Activated T-cell treated with anti-CD3 and anti-CD28 coated beads, Interleukin-2, amount 50 U/mL, for 4 hours (primary cell): ENCODE measurements around the gene ZNF213. TPM values are rescaled to one million over a fixed set of nuclear protein-coding genes. Genes with fewer than 3 reads are reported as not detected.
A peak's percentile ranks its signal among the peaks of the same experiment; 100 is the strongest.

Experiments
- ATAC-seq, 2 donors: fragments of 200-7000 bp; cut with Tn5 transposase; one replicate each; pipeline ENCODE4 v1.10.0; 2021
- DNase-seq: peaks from one replicate; pipeline ENCODE4 v3.0.0-alpha.2; 2020
- H3K27me3 Mint-ChIP-seq: one replicate; pipeline ENCODE4 v1.8.0; 2021; ENCODE audit warnings: low read depth, mixed read lengths
- H3K36me3 Mint-ChIP-seq: one replicate; pipeline ENCODE4 v1.8.0; 2022; ENCODE audit warnings: mixed read lengths; ENCODE audit not compliant: insufficient read depth
- H3K4me1 Mint-ChIP-seq: one replicate; pipeline ENCODE4 v1.8.0; 2021; ENCODE audit warnings: low read depth, mixed read lengths
- H3K4me3 Mint-ChIP-seq: one replicate; pipeline ENCODE4 v1.8.0; 2021; ENCODE audit warnings: mild to moderate bottlenecking, moderate library complexity, mixed read lengths
- H3K9me3 Mint-ChIP-seq: one replicate; pipeline ENCODE4 v1.8.0; 2021; ENCODE audit warnings: mixed read lengths
- total RNA-seq, 3 donors: library from RNA; stranded (reverse); gene quantifications; one replicate each; pipeline ENCODE4 v1.2.1, GENCODE V29; 2021

ZNF213 gene
- total RNA-seq, 3 donors from 2014 or later: 9.8 to 12.0 (median 9.9) TPM

DNA sequence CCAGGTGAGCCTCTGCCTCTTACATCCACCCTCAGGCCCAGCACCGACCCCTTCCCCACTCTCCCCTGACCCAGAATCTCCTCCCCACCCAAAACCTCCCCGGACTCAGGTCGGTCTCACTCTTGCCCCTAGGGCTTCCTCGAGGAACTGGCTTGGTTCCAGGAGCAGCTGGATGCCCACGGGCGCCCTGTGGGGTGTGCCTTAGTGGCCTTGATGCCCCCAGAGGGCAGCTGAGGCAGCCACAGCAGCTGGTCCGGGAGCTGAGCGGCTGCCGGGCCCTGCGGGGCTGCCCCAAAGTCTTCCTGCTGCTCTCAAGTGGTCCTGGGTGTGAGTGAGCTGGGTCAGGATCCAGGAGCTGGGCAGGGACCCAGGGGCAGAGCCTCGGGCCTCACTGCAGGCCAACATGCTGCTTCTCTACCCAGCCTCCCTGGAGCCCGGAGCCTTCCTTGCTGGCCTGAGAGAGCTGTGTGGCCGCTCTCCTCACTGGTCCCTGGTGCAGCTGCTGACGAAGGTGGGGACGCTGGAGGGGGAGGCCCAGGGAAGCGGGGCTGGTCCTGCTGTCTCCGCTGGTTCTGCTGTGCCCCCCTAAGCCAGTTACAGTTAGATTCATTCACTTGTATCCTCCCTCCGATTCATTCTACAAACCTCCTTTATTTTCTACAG is 9.6 kb downstream of the ZNF213 start:
- no peaks in the 10 kb centered on the region for H3K9me3 Mint-ChIP-seq
- H3K4me3 Mint-ChIP-seq: no peak overlapping the region
- H3K27me3 Mint-ChIP-seq: no peaks in the 10 kb centered on the region
- peaks cover 2% of the 10 kb centered on the region for H3K4me1 Mint-ChIP-seq
- no peak for DNase-seq
- ATAC-seq: no peak
- peaks cover 8% of the 10 kb centered on the region for H3K36me3 Mint-ChIP-seq

DNA sequence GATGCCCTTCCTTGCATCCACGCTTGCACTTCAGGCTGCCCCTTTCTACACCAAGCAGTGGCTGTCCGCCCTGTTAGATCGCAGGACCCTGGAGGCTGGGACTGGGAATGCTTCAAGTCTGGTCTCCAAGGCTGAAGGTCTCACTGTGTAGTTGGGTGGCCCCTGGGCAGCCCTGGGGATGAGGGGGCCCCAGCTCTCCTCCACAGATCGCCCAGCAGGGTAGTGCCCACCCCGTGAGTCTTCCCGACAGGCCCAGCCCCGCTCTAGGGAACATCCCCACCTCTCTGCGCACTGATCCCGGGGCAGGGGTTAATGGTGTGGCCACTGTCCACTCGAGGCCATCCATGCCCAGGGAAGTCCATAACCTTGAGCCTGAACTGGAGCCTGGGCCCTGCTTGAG is 10.3 kb downstream of the ZNF213 start:
- peaks cover 8% of the 10 kb centered on the region for H3K36me3 Mint-ChIP-seq
- peaks cover 5% of the 10 kb centered on the region for H3K4me1 Mint-ChIP-seq
- no peaks in the 10 kb centered on the region for H3K9me3 Mint-ChIP-seq
- H3K27me3 Mint-ChIP-seq: no peaks in the 10 kb centered on the region
- ATAC-seq (no peak), DNase-seq (no peak)
- no peak overlapping the region for H3K4me3 Mint-ChIP-seq

DNA sequence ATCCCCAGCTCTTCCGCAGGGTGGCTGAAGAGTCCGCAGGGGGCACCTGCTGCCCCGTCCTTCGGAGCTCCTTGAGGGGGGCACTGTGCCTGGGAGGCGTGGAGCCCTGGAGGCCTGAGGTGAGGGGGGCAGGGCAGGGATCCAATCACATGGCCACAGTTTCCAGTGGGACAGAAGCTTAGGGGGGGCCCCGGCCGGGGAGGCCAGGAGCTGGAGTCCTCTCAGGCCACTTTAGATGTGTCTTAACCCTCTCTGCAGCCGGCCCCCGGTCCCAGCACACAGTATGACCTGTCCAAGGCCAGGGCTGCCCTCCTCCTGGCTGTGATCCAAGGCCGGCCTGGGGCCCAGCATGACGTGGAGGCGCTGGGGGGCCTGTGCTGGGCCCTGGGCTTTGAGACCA is 10.8 kb downstream of the ZNF213 start:
- Mint-ChIP-seq H3K36me3 (peaks cover 8% of the 10 kb centered on the region), H3K4me1 (peaks cover 7% of the 10 kb centered on the region), H3K4me3 (no peak overlapping the region), H3K9me3 (no peaks in the 10 kb centered on the region), H3K27me3 (no peaks in the 10 kb centered on the region)
- ATAC-seq: no peak
- DNase-seq: no peak

DNA sequence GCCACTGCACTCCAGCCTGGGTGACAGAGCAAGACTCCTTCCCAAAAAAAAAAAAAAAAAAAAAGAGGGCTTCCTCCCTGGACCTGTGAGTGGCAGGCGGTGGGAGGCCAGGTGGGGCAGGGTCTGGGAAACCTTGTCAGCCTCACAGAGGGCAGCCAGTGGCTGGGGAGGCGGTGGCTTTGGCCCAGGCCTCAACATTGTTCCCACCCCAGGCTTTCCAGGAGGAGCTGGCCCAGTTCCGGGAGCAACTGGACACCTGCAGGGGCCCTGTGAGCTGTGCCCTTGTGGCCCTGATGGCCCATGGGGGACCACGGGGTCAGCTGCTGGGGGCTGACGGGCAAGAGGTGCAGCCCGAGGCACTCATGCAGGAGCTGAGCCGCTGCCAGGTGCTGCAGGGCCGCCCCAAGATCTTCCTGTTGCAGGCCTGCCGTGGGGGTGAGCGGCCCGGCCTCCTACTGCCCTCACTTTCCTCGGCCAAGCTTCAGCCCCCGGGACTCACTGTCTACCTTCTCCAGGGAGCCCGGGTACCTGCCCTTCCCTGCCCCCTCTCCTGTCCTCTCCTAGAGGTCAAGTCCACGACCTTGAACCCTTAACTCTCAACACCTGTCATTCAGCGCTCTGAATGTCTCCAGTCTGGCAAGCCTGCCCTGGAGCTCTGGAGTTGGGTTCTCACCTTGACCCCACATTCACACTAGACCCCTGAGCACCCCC is 12.4 kb downstream of the ZNF213 start:
- no peaks in the 10 kb centered on the region for H3K9me3 Mint-ChIP-seq
- no peaks in the 10 kb centered on the region for H3K27me3 Mint-ChIP-seq
- peaks cover 15% of the 10 kb centered on the region for H3K4me1 Mint-ChIP-seq
- DNase-seq (no peak), ATAC-seq (no peak)
- no peak overlapping the region for H3K4me3 Mint-ChIP-seq
- peaks cover 4% of the 10 kb centered on the region for H3K36me3 Mint-ChIP-seq

DNA sequence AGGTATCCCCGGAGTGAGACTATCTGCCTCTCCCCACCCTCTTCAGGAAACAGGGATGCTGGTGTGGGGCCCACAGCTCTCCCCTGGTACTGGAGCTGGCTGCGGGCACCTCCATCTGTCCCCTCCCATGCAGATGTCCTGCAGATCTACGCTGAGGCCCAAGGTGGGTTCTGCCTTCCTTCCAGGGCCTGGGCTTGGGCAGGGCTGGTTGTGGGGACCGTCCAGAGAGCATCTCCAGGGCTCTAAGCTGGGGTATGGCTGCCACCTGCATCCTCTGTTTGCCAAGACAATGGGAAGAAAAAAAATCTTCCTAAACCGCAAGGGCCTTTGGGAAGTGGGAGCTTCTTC is 12.9 kb downstream of the ZNF213 start:
- H3K4me3 Mint-ChIP-seq: no peak overlapping the region
- DNase-seq (no peak), ATAC-seq (no peak)
- peaks cover 21% of the 10 kb centered on the region for H3K4me1 Mint-ChIP-seq
- peaks cover 5% of the 10 kb centered on the region for H3K9me3 Mint-ChIP-seq
- no peaks in the 10 kb centered on the region for H3K36me3 Mint-ChIP-seq
- H3K27me3 Mint-ChIP-seq: peaks cover 5% of the 10 kb centered on the region

DNA sequence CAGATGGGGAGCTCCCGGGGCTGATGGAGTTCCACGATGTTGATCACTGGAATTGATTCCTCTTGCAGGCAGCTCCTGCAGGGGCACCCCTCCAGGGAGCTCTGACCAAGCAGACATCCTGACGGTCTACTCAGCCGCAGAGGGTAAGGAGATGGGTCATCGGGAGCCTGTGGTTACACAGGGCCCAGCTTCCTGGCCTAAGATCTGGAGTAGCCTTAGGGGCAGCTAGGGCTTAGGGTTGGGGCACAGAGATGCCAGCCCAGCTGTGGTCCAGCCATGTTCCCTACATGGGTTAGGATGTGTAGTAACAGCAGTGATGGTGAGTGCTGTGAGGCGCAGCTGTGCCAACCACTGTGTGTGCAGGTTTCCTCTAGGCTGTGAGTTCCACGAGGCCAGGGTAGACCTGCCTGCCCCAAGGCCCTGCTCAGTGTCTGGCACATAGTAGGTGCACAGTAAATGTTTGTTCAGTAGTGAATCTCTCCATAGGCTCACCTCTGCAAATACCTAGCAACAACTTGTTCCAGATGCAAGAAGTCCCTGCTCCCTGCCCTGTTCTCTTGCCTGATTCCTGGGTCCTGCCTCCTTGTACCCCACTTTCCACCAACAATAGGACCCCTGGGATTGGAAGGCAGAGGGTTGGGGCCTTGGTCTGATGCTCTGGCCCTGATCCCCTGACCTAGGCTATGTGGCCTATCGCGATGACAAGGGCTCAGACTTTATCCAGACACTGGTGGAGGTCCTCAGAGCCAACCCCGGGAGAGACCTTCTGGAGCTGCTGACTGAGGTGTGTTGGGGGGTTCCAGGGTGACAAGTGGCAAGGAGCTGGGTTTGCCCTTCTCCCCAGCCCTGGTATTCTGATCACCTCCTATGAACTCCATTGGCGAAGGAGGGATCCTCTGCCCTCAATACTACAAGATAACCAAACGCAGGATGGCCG is 13.7 kb downstream of the ZNF213 start:
- H3K4me3 Mint-ChIP-seq: peak overlapping the region; percentile 59
- DNase-seq (no peak), ATAC-seq (no peak)
- H3K27me3 Mint-ChIP-seq: peaks cover 5% of the 10 kb centered on the region
- H3K9me3 Mint-ChIP-seq: peaks cover 7% of the 10 kb centered on the region
- peaks cover 22% of the 10 kb centered on the region for H3K4me1 Mint-ChIP-seq
- no peaks in the 10 kb centered on the region for H3K36me3 Mint-ChIP-seq

DNA sequence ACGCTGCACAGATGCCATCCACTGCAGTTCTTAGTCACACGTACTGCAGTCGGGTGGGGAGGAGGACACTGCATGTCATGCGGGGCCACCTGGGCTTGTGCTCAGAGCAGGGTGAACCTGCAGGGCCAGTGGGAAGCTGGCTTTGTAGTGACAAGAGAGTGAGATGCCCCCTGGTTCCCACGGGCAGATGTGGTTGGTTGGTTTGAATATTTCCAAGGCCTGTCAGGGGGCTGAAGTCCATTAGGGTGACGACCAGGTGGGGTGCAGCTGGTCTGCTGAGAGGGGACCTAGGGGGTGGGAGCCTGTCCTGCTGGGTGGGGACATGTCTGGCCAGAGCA is 14.3 kb downstream of the ZNF213 start:
- ATAC-seq (no peak), DNase-seq (no peak)
- H3K27me3 Mint-ChIP-seq: peaks cover 5% of the 10 kb centered on the region
- no peaks in the 10 kb centered on the region for H3K36me3 Mint-ChIP-seq
- H3K4me1 Mint-ChIP-seq: peaks cover 22% of the 10 kb centered on the region
- peaks cover 7% of the 10 kb centered on the region for H3K9me3 Mint-ChIP-seq
- peak overlapping the region; percentile 59 for H3K4me3 Mint-ChIP-seq

DNA sequence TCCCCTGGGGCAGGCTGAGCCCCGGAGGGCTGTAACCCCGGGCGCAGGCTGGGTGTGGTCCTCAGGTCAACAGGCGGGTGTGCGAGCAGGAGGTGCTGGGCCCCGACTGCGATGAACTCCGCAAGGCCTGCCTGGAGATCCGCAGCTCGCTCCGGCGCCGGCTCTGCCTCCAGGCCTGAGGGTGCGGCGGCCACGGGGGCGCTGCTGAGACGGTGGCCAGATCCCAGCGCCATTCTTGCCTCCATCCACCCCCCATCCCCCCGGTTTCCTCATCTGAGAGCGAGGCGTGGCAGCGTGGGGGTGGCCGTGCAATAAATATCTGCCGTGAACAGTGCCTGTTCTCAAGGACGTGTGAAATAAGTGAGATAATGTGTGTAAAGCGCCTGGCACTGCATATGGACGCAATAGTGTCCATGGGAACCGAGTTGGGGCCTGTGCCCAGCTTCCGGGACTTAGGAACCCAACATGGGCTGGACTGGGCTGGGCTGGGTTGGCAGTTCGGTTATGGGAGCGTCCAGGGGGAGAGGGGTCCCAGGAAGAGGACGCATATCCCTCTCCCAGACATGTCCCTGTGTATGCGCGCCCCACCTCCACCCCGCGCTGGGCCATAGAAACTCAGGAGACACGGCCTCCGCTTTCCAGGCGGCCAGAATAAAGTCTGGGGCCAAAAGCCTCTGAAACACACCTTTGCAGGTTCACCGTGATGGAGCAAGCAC is 15.0 kb downstream of the ZNF213 start:
- H3K4me1 Mint-ChIP-seq: peaks cover 22% of the 10 kb centered on the region
- peaks cover 5% of the 10 kb centered on the region for H3K27me3 Mint-ChIP-seq
- H3K4me3 Mint-ChIP-seq: peak overlapping the region; percentile 83
- no peaks in the 10 kb centered on the region for H3K36me3 Mint-ChIP-seq
- peak; percentile 7 to 20 for ATAC-seq
- H3K9me3 Mint-ChIP-seq: peaks cover 7% of the 10 kb centered on the region
- peak; percentile 36 for DNase-seq

DNA sequence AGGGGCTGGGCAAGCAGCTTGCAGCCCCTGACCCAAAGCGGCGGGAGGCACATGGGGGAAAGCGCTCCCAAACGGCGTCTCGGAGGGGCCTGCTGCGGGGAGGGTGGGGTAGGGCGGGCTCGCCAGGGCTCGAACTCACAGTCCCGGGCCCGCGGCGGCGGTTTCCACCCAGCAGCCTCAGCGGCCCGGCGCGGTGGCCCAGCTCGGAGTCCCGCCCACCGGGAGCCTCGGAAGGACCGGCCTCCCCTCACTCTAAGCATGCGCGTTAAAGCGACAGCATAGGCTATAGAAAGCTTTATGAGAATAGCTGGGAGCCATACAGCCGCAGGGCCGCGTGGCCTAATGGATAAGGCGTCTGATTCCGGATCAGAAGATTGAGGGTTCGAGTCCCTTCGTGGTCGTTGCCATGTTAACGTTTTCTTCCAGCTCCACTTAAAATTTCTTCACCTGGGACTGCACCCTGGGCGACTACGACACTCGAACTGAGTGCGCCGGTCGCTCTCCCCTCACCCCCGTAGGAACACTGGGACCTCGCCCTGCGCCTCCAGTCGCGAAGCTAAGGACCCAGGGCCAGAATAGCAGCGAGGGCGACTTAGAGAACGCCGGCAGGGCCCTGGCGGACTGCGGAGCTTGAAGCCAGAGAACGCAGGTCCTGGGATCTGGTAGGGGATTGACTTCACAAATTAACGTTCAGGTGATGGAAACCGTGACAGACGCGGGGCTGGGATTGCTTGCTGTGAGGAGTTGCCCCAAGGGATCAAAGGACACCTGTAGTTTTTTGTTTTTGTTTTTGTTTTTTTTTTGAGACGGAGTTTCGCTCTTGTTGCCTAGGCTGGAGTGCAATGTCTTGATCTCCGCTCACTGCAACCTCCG is 15.8 kb downstream of the ZNF213 start:
- Mint-ChIP-seq H3K4me1 (peaks cover 22% of the 10 kb centered on the region), H3K36me3 (no peaks in the 10 kb centered on the region), H3K9me3 (peaks cover 15% of the 10 kb centered on the region), H3K4me3 (peak overlapping the region; percentile 83), H3K27me3 (peaks cover 5% of the 10 kb centered on the region)
- DNase-seq (peak; percentile 100), ATAC-seq (peak; percentile 87)

DNA sequence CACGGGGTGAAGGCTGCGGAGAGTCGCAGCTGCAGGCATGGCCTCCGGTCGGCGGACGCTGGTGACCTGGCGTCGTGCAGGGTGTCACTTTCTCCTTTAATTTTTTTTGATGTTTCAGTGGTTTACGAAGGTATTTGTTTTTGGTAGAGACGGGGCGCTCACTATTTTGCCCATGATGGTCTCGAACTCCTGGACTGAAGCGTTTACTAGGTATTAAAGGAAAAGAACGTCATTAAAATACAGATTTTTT is 17.1 kb downstream of the ZNF213 start:
- no peak for ATAC-seq
- peaks cover 5% of the 10 kb centered on the region for H3K27me3 Mint-ChIP-seq

DNA sequence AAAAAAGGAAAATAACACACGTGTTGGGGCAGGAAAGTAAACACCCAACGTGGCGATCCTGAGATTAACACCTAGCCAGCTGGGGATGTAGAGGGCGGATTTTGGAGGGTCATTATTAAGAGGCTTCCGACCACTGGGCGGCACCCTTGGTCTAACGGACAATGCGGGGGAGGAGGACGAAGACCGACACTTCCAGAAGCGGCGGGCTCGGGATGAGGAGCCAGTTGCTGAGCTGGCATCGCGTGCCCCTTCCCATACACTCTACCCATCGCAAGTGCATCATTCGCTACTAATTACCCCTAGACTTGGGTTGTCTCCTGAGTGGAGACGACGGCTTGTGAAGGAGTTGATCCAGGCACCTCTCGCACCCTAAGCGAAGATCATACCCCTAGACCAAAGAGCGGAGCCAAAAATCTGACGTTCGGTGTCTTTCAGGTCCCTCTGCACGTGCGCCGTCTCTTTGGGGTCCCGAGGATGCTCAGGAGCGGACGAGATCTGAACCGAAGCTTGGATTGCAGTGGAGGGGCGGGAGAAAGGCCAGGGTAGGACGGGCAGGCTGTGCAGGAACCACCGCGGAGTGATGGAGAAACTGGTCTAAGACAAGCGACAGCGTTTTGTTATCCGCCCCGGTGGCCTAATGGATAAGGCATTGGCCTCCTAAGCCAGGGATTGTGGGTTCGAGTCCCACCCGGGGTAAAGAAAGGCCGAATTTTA is 17.6 kb downstream of the ZNF213 start:
- peaks cover 22% of the 10 kb centered on the region for H3K4me1 Mint-ChIP-seq
- peaks cover 18% of the 10 kb centered on the region for H3K9me3 Mint-ChIP-seq
- DNase-seq (peak; percentile 81), ATAC-seq (peak; percentile 5 to 18)
- H3K27me3 Mint-ChIP-seq: peaks cover 5% of the 10 kb centered on the region
- H3K4me3 Mint-ChIP-seq: peak overlapping the region; percentile 78
- no peaks in the 10 kb centered on the region for H3K36me3 Mint-ChIP-seq

More for the DNA sequence above, 17.1 kb downstream of the ZNF213 start:
- Mint-ChIP-seq H3K4me1 (peaks cover 22% of the 10 kb centered on the region), H3K9me3 (peaks cover 15% of the 10 kb centered on the region), H3K36me3 (no peaks in the 10 kb centered on the region), H3K4me3 (peak overlapping the region; percentile 78)
- DNase-seq: no peak

DNA sequence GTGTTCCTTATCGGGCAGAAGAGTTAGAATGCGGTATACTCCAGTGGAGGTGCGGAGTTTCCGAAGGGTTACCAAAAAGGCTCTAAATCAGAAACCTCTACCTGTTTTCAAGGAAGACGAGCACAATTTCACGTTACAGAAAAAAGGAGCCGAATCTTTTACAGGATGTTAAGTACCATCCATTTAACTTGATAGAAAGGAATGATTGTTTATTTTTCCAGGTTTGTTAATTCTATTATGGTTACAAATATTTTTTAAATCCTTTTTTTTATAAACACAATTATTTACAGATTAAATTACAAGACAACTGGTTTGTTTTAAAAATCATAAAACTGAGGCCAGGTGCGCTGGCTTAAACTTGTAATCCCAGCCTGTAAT is 18.2 kb downstream of the ZNF213 start:
- no peaks in the 10 kb centered on the region for H3K36me3 Mint-ChIP-seq
- peak overlapping the region; percentile 78 for H3K4me3 Mint-ChIP-seq
- peaks cover 22% of the 10 kb centered on the region for H3K9me3 Mint-ChIP-seq
- DNase-seq: no peak
- H3K27me3 Mint-ChIP-seq: peaks cover 5% of the 10 kb centered on the region
- H3K4me1 Mint-ChIP-seq: peaks cover 26% of the 10 kb centered on the region
- ATAC-seq: no peak

DNA sequence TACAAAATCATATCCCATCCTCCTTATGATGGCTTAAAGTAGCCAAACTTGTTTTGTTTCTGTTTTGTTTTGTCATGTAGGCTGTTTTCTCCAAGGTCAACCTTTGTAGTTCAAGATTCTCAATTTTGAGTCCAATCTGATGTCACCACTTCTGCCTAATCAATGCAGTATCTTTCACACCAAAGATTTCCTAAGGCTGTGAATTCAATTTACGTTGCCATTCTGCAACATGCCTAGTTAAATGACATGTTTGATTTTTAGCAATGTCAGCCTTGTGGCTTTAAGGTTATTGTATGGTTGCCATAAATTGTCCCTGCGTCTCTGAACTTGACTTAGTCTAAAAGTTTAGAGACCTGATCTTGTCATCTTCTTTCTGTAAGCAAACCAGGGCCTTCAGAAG is 20.4 kb downstream of the ZNF213 start:
- H3K4me1 Mint-ChIP-seq: peaks cover 36% of the 10 kb centered on the region
- H3K9me3 Mint-ChIP-seq: peaks cover 22% of the 10 kb centered on the region
- no peaks in the 10 kb centered on the region for H3K36me3 Mint-ChIP-seq
- no peak for ATAC-seq
- H3K27me3 Mint-ChIP-seq: peaks cover 5% of the 10 kb centered on the region
- DNase-seq: no peak
- H3K4me3 Mint-ChIP-seq: no peak overlapping the region
